ENCODE measurements around the gene TRPV2. TPM values are rescaled to one million over a fixed set of nuclear protein-coding genes. Genes with fewer than 3 reads are reported as not detected.

Gene TRPV2
- total and polyA plus RNA-seq, 11 donors = 5.2 to 43.5 (median 8.8) TPM

- DNase-seq (no peak), ATAC-seq (no peak)
- 86 to 91% (median 89%) methylated on average over 18 to 20 of the region's 20 CpGs for WGBS, 4 donors
- Histone ChIP-seq H3K27ac (no peak overlapping the region), H3K9me3 (no peaks in the 10 kb centered on the region), H3K36me3 (no peaks in the 10 kb centered on the region), H3K27me3 (no peaks in the 10 kb centered on the region), H3K4me3 (no peak overlapping the region), H3K4me1 (peaks cover 0 to 55% (median 19%) of the 10 kb centered on the region in 12 donors)
- intact Hi-C loops (cut with DNase I) = loop anchor here in 3 of 10 donors (2.0 kb wide), 3 partner anchors 31 to 59 kb away; partner anchors contain the start of gene LRRC75A (in 1 of the 3)
- TF ChIP-seq POLR2A (IDR thresholded peaks at IDR 0.05) (no peak), CTCF (IDR thresholded peaks at IDR 0.05) (no peak)
Observed at GRCh38 chr17:16462070-16462864, 46.9 kb downstream of the TRPV2 start.

- Histone ChIP-seq H3K4me1 (peaks cover 0 to 55% (median 19%) of the 10 kb centered on the region in 12 donors), H3K36me3 (no peaks in the 10 kb centered on the region), H3K27me3 (no peaks in the 10 kb centered on the region), H3K4me3 (no peak overlapping the region), H3K9me3 (no peaks in the 10 kb centered on the region), H3K27ac (peak overlapping the region in 4 of 12 donors; percentile 13 to 60 (median 44))
- TF ChIP-seq CTCF (IDR thresholded peaks at IDR 0.05) (peak in 7 of 12 donors; percentile 11 to 44 (median 17)), POLR2A (IDR thresholded peaks at IDR 0.05) (no peak)
- peak in 4 of 5 donors; percentile 60 to 73 (median 64) for DNase-seq
- intact Hi-C loops (cut with DNase I) = loop anchor here in 3 of 10 donors (2.0 kb wide), 3 partner anchors 29 to 57 kb away; partner anchors contain the start of gene LRRC75A (in 1 of the 3)
- peak; percentile 80 to 87 (median 84) for ATAC-seq
- 47 to 65% (median 59%) methylated on average over 11 to 13 of the region's 13 CpGs for WGBS, 4 donors
Observed at GRCh38 chr17:16463358-16464302, 48.3 kb downstream of the TRPV2 start.

- intact Hi-C loops (cut with DNase I) = no loop called here
- Histone ChIP-seq H3K27ac (peak overlapping the region in 5 of 12 donors; percentile 16 to 60 (median 39)), H3K4me3 (no peak overlapping the region), H3K36me3 (no peaks in the 10 kb centered on the region), H3K27me3 (no peaks in the 10 kb centered on the region), H3K9me3 (no peaks in the 10 kb centered on the region), H3K4me1 (peaks cover 0 to 52% (median 20%) of the 10 kb centered on the region in 12 donors)
- ATAC-seq (no peak), DNase-seq (no peak)
- TF ChIP-seq CTCF (IDR thresholded peaks at IDR 0.05) (no peak), POLR2A (IDR thresholded peaks at IDR 0.05) (no peak)
- WGBS, 4 donors = 66 to 80% (median 72%) methylated on average over 12 of the region's 12 CpGs
Observed at GRCh38 chr17:16464303-16465051, 49.1 kb downstream of the TRPV2 start.
